Activated naive CD8-positive, alpha-beta T cell treated with anti-CD3 and anti-CD28 coated beads, Interleukin-2, amount 50 U/mL, for 24 hours (primary cell): ENCODE measurements around the gene JPH4.
"Not testable (repeated sequence)": the region's sequence is repeated elsewhere in the genome, so short reads cannot be mapped to it uniquely, and the experiment has no call there.

Source experiments
- ATAC-seq: fragments of 150-1000 bp; cut with Tn5 transposase; one replicate; pipeline ENCODE4 v1.10.0; 2021
- DNase-seq: peaks from one replicate; pipeline ENCODE4 v3.0.0; 2021
- H3K27ac Mint-ChIP-seq: one replicate; pipeline ENCODE4 v1.8.0; 2021; ENCODE audit warnings: mild to moderate bottlenecking, mixed read lengths
- H3K27me3 Mint-ChIP-seq: one replicate; pipeline ENCODE4 v1.8.0; 2021; ENCODE audit warnings: mixed read lengths
- H3K36me3 Mint-ChIP-seq: one replicate; pipeline ENCODE4 v1.8.0; 2021; ENCODE audit warnings: low read depth, mixed read lengths
- H3K4me1 Mint-ChIP-seq: one replicate; pipeline ENCODE4 v1.8.0; 2021; ENCODE audit warnings: mixed read lengths
- H3K4me3 Mint-ChIP-seq: one replicate; pipeline ENCODE4 v1.8.0; 2021; ENCODE audit warnings: mild to moderate bottlenecking, moderate library complexity, mixed read lengths
- H3K9me3 Mint-ChIP-seq: one replicate; pipeline ENCODE4 v1.8.0; 2021; ENCODE audit warnings: mixed read lengths

The JPH4 gene

GRCh38 chr14:23601845-23602180 is 23.2 kb upstream of the JPH4 start:
- no peaks in the 10 kb centered on the region for H3K27me3 Mint-ChIP-seq
- H3K4me3 Mint-ChIP-seq = no peak overlapping the region
- peaks cover 14% of the 10 kb centered on the region for H3K4me1 Mint-ChIP-seq
- DNase-seq = no peak
- peaks cover 8% of the 10 kb centered on the region for H3K9me3 Mint-ChIP-seq
- ATAC-seq = no peak
- H3K36me3 Mint-ChIP-seq = peaks cover 2% of the 10 kb centered on the region
- H3K27ac Mint-ChIP-seq = no peak overlapping the region

GRCh38 chr14:23601424-23601823 is 22.8 kb upstream of the JPH4 start:
- Mint-ChIP-seq H3K4me1 (peaks cover 10% of the 10 kb centered on the region), H3K36me3 (peaks cover 2% of the 10 kb centered on the region), H3K4me3 (no peak overlapping the region), H3K27me3 (no peaks in the 10 kb centered on the region), H3K9me3 (peaks cover 8% of the 10 kb centered on the region), H3K27ac (no peak overlapping the region)
- ATAC-seq = no peak
- no peak for DNase-seq

GRCh38 chr14:23600806-23601205 is 22.2 kb upstream of the JPH4 start:
- Mint-ChIP-seq H3K36me3 (peaks cover 2% of the 10 kb centered on the region), H3K27me3 (no peaks in the 10 kb centered on the region), H3K27ac (no peak overlapping the region), H3K9me3 (peaks cover 8% of the 10 kb centered on the region), H3K4me1 (peaks cover 5% of the 10 kb centered on the region), H3K4me3 (no peak overlapping the region)
- DNase-seq = no peak
- ATAC-seq = no peak

- Mint-ChIP-seq H3K4me3 (no peak overlapping the region), H3K9me3 (peaks cover 8% of the 10 kb centered on the region), H3K36me3 (peaks cover 2% of the 10 kb centered on the region), H3K27me3 (no peaks in the 10 kb centered on the region), H3K27ac (no peak overlapping the region), H3K4me1 (peaks cover under 1% of the 10 kb centered on the region)
- no peak for DNase-seq
- ATAC-seq = no peak
Observed at GRCh38 chr14:23600322-23600707, 21.7 kb upstream of the JPH4 start.

GRCh38 chr14:23594191-23594590 is 15.6 kb upstream of the JPH4 start:
- DNase-seq, H3K36me3 Mint-ChIP-seq, H3K4me3 Mint-ChIP-seq, H3K27me3 Mint-ChIP-seq, ATAC-seq, H3K27ac Mint-ChIP-seq, H3K9me3 Mint-ChIP-seq, H3K4me1 Mint-ChIP-seq: not testable (repeated sequence)

GRCh38 chr14:23590198-23590597 is 11.6 kb upstream of the JPH4 start:
- no peak overlapping the region for H3K4me3 Mint-ChIP-seq
- H3K27ac Mint-ChIP-seq = no peak overlapping the region
- no peaks in the 10 kb centered on the region for H3K36me3 Mint-ChIP-seq
- H3K27me3 Mint-ChIP-seq = peaks cover 9% of the 10 kb centered on the region
- DNase-seq (no peak), ATAC-seq (no peak)
- H3K4me1 Mint-ChIP-seq = peaks cover 9% of the 10 kb centered on the region
- H3K9me3 Mint-ChIP-seq = no peaks in the 10 kb centered on the region

- Mint-ChIP-seq H3K36me3 (no peaks in the 10 kb centered on the region), H3K27ac (no peak overlapping the region), H3K9me3 (no peaks in the 10 kb centered on the region), H3K4me3 (no peak overlapping the region), H3K27me3 (peaks cover 9% of the 10 kb centered on the region), H3K4me1 (peaks cover 9% of the 10 kb centered on the region)
- no peak for DNase-seq
- no peak for ATAC-seq
Observed at GRCh38 chr14:23589606-23590005, 11.0 kb upstream of the JPH4 start.

- peaks cover 13% of the 10 kb centered on the region for H3K27me3 Mint-ChIP-seq
- no peaks in the 10 kb centered on the region for H3K36me3 Mint-ChIP-seq
- H3K4me3 Mint-ChIP-seq = no peak overlapping the region
- peaks cover 9% of the 10 kb centered on the region for H3K4me1 Mint-ChIP-seq
- DNase-seq (peak; percentile 86), ATAC-seq (peak; percentile 99)
- no peaks in the 10 kb centered on the region for H3K9me3 Mint-ChIP-seq
- H3K27ac Mint-ChIP-seq = no peak overlapping the region
Observed at GRCh38 chr14:23588884-23589598, 10.5 kb upstream of the JPH4 start.

- H3K27me3 Mint-ChIP-seq = peaks cover 25% of the 10 kb centered on the region
- ATAC-seq, H3K9me3 Mint-ChIP-seq, DNase-seq, H3K4me3 Mint-ChIP-seq, H3K36me3 Mint-ChIP-seq, H3K27ac Mint-ChIP-seq, H3K4me1 Mint-ChIP-seq: not testable (repeated sequence)
Observed at GRCh38 chr14:23584527-23585203, 6.1 kb upstream of the JPH4 start.

GRCh38 chr14:23583761-23584526 is 5.4 kb upstream of the JPH4 start:
- not testable (repeated sequence) for H3K27ac Mint-ChIP-seq, DNase-seq, H3K4me1 Mint-ChIP-seq, H3K9me3 Mint-ChIP-seq, H3K36me3 Mint-ChIP-seq, H3K4me3 Mint-ChIP-seq, ATAC-seq
- peaks cover 30% of the 10 kb centered on the region for H3K27me3 Mint-ChIP-seq

- ATAC-seq (no peak), DNase-seq (no peak)
- Mint-ChIP-seq H3K27ac (no peak overlapping the region), H3K27me3 (peaks cover 34% of the 10 kb centered on the region), H3K4me3 (no peak overlapping the region), H3K36me3 (no peaks in the 10 kb centered on the region), H3K4me1 (peaks cover 2% of the 10 kb centered on the region), H3K9me3 (no peaks in the 10 kb centered on the region)
Observed at GRCh38 chr14:23582906-23583760, 4.5 kb upstream of the JPH4 start.

GRCh38 chr14:23580948-23581281 is 2.3 kb upstream of the JPH4 start:
- no peak overlapping the region for H3K27ac Mint-ChIP-seq
- no peak for ATAC-seq
- no peak overlapping the region for H3K4me3 Mint-ChIP-seq
- H3K27me3 Mint-ChIP-seq = peaks cover 44% of the 10 kb centered on the region
- H3K36me3 Mint-ChIP-seq = no peaks in the 10 kb centered on the region
- DNase-seq = no peak
- H3K4me1 Mint-ChIP-seq = peaks cover 10% of the 10 kb centered on the region
- H3K9me3 Mint-ChIP-seq = no peaks in the 10 kb centered on the region

GRCh38 chr14:23580152-23580926 is 1.7 kb upstream of the JPH4 start:
- peaks cover 10% of the 10 kb centered on the region for H3K4me1 Mint-ChIP-seq
- no peak overlapping the region for H3K27ac Mint-ChIP-seq
- peaks cover 42% of the 10 kb centered on the region for H3K27me3 Mint-ChIP-seq
- H3K36me3 Mint-ChIP-seq = no peaks in the 10 kb centered on the region
- DNase-seq = no peak
- H3K9me3 Mint-ChIP-seq = no peaks in the 10 kb centered on the region
- H3K4me3 Mint-ChIP-seq = no peak overlapping the region
- no peak for ATAC-seq

- no peaks in the 10 kb centered on the region for H3K36me3 Mint-ChIP-seq
- peaks cover 10% of the 10 kb centered on the region for H3K4me1 Mint-ChIP-seq
- no peak overlapping the region for H3K4me3 Mint-ChIP-seq
- H3K9me3 Mint-ChIP-seq = no peaks in the 10 kb centered on the region
- no peak overlapping the region for H3K27ac Mint-ChIP-seq
- DNase-seq = no peak
- H3K27me3 Mint-ChIP-seq = peaks cover 47% of the 10 kb centered on the region
- ATAC-seq = no peak
Observed at GRCh38 chr14:23579739-23580138, 1.1 kb upstream of the JPH4 start.
